ENCODE data around the gene DPYSL4.

Gene DPYSL4

GRCh38 chr10:132192991-132193665 is 6.4 kb downstream of the DPYSL4 start:
- TF ChIP-seq CTCF (IDR thresholded peaks at IDR 0.05) = no peak
- no peak overlapping the region for H3K4me3 ChIP-seq (ENCODE audit: low read depth in 1 of 2, low read length in 1 of 2)

GRCh38 chr10:132193907-132194552 is 7.3 kb downstream of the DPYSL4 start:
- Histone ChIP-seq H3K27me3 (peaks cover 17% of the 10 kb centered on the region), H3K4me3 (ENCODE audit: low read depth in 1 of 2, low read length in 1 of 2) (no peak overlapping the region), H3K36me3 (no peaks in the 10 kb centered on the region), H3K4me1 (ENCODE audit: control insufficient read depth in 1 of 2, insufficient read depth in 1 of 2, low read depth in 1 of 2, low read length in 1 of 2) (no peaks in the 10 kb centered on the region), H3K27ac (no peak overlapping the region), H3K9me3 (no peaks in the 10 kb centered on the region)
- no peak for TF ChIP-seq CTCF (IDR thresholded peaks at IDR 0.05)

More at GRCh38 chr10:132192991-132193665, 6.4 kb downstream of the DPYSL4 start:
- no peaks in the 10 kb centered on the region for H3K36me3 ChIP-seq
- H3K4me1 ChIP-seq (ENCODE audit: control insufficient read depth in 1 of 2, insufficient read depth in 1 of 2, low read depth in 1 of 2, low read length in 1 of 2) = no peaks in the 10 kb centered on the region
- H3K27me3 ChIP-seq = peaks cover 26% of the 10 kb centered on the region
- no peaks in the 10 kb centered on the region for H3K9me3 ChIP-seq
- H3K27ac ChIP-seq = no peak overlapping the region

GRCh38 chr10:132194726-132195125 is 8.0 kb downstream of the DPYSL4 start:
- TF ChIP-seq CTCF (IDR thresholded peaks at IDR 0.05) = no peak
- no peaks in the 10 kb centered on the region for H3K36me3 ChIP-seq
- no peak overlapping the region for H3K4me3 ChIP-seq (ENCODE audit: low read depth in 1 of 2, low read length in 1 of 2)
- no peaks in the 10 kb centered on the region for H3K9me3 ChIP-seq
- no peaks in the 10 kb centered on the region for H3K4me1 ChIP-seq (ENCODE audit: control insufficient read depth in 1 of 2, insufficient read depth in 1 of 2, low read depth in 1 of 2, low read length in 1 of 2)
- H3K27ac ChIP-seq = no peak overlapping the region
- H3K27me3 ChIP-seq = peaks cover 10% of the 10 kb centered on the region

- Histone ChIP-seq H3K27me3 (peaks cover 2% of the 10 kb centered on the region), H3K27ac (no peak overlapping the region), H3K36me3 (no peaks in the 10 kb centered on the region), H3K4me1 (ENCODE audit: control insufficient read depth in 1 of 2, insufficient read depth in 1 of 2, low read depth in 1 of 2, low read length in 1 of 2) (no peaks in the 10 kb centered on the region), H3K4me3 (ENCODE audit: low read depth in 1 of 2, low read length in 1 of 2) (no peak overlapping the region), H3K9me3 (no peaks in the 10 kb centered on the region)
- no peak for TF ChIP-seq CTCF (IDR thresholded peaks at IDR 0.05)
Observed at GRCh38 chr10:132195366-132196075, 8.8 kb downstream of the DPYSL4 start.

GRCh38 chr10:132196178-132197113 is 9.7 kb downstream of the DPYSL4 start:
- no peak for TF ChIP-seq CTCF (IDR thresholded peaks at IDR 0.05)
- Histone ChIP-seq H3K36me3 (no peaks in the 10 kb centered on the region), H3K9me3 (no peaks in the 10 kb centered on the region), H3K27me3 (no peaks in the 10 kb centered on the region), H3K4me3 (ENCODE audit: low read depth in 1 of 2, low read length in 1 of 2) (no peak overlapping the region), H3K27ac (no peak overlapping the region), H3K4me1 (ENCODE audit: control insufficient read depth in 1 of 2, insufficient read depth in 1 of 2, low read depth in 1 of 2, low read length in 1 of 2) (no peaks in the 10 kb centered on the region)

Data from neutrophil (primary cell).